NCI-H2227 treated with DMSO at 0.1 percent for 48 hours (cell line): ENCODE results near the gene MKRN2.
"Not testable (repeated sequence)": the region's sequence is repeated elsewhere in the genome, so short reads cannot be mapped to it uniquely, and the experiment has no call there.

Experiments
- DNase-seq: peaks from one replicate; lab custom pipeline; 2025; lab: John Stamatoyannopoulos, UW

The MKRN2 gene

GRCh38 chr3:12588039-12589009, 31.4 kb downstream of the MKRN2 start:
- DNase-seq: no peak

GRCh38 chr3:12590096-12590495, 33.2 kb downstream of the MKRN2 start:
- no peak for DNase-seq

- no peak for DNase-seq
These were observed 34.6 kb downstream of the MKRN2 start for GRCh38 chr3:12591456-12591855.

- no peak for DNase-seq
These were observed 35.3 kb downstream of the MKRN2 start for GRCh38 chr3:12591997-12592715.

- DNase-seq: no peak
These were observed 36.6 kb downstream of the MKRN2 start for GRCh38 chr3:12593473-12593872.

GRCh38 chr3:12598890-12599289, 42.0 kb downstream of the MKRN2 start:
- no peak for DNase-seq

- DNase-seq: no peak
These were observed 44.2 kb downstream of the MKRN2 start for GRCh38 chr3:12601072-12601471.

GRCh38 chr3:12603969-12604368, 47.1 kb downstream of the MKRN2 start:
- DNase-seq: no peak

- no peak for DNase-seq
These were observed 51.5 kb downstream of the MKRN2 start for GRCh38 chr3:12608376-12608775.

GRCh38 chr3:12611117-12611516, 54.2 kb downstream of the MKRN2 start:
- no peak for DNase-seq

- no peak for DNase-seq
These were observed 55.8 kb downstream of the MKRN2 start for GRCh38 chr3:12612514-12613226.

- no peak for DNase-seq
These were observed 56.4 kb downstream of the MKRN2 start for GRCh38 chr3:12613250-12613649.

- DNase-seq: no peak
These were observed 58.4 kb downstream of the MKRN2 start for GRCh38 chr3:12615266-12615665.

- no peak for DNase-seq
These were observed 61.5 kb downstream of the MKRN2 start for GRCh38 chr3:12618426-12618825.

GRCh38 chr3:12620305-12620704, 63.4 kb downstream of the MKRN2 start:
- no peak for DNase-seq

- DNase-seq: no peak
These were observed 63.8 kb downstream of the MKRN2 start for GRCh38 chr3:12620729-12621128.

GRCh38 chr3:12622335-12622734, 65.4 kb downstream of the MKRN2 start:
- DNase-seq: no peak

GRCh38 chr3:12624056-12624455, 67.2 kb downstream of the MKRN2 start:
- DNase-seq: no peak

GRCh38 chr3:12624964-12625363, 68.1 kb downstream of the MKRN2 start:
- not testable (repeated sequence) for DNase-seq

- no peak for DNase-seq
These were observed 70.5 kb downstream of the MKRN2 start for GRCh38 chr3:12627370-12627769.

- no peak for DNase-seq
These were observed 71.9 kb downstream of the MKRN2 start for GRCh38 chr3:12628813-12629212.

GRCh38 chr3:12629560-12629959, 72.7 kb downstream of the MKRN2 start:
- no peak for DNase-seq
